Suppressor macrophage treated with lipopolysaccharide for 4 hours (primary cell): ENCODE data around the gene GALNT17.
"Not testable (repeated sequence)": the region's sequence is repeated elsewhere in the genome, so short reads cannot be mapped to it uniquely, and the experiment has no call there.

Experiments used
- DNase-seq: peaks from one replicate; pipeline ENCODE4 v3.0.0-alpha.2; 2020

GALNT17 gene

GRCh38 chr7:71580027-71580426, 448.1 kb downstream of the GALNT17 start:
- DNase-seq = no peak

- no peak for DNase-seq
Measured at GRCh38 chr7:71584256-71584655, 452.3 kb downstream of the GALNT17 start.

- no peak for DNase-seq
Measured at GRCh38 chr7:71591876-71592275, 459.9 kb downstream of the GALNT17 start.

GRCh38 chr7:71592388-71592787, 460.4 kb downstream of the GALNT17 start:
- not testable (repeated sequence) for DNase-seq

- DNase-seq = no peak
Measured at GRCh38 chr7:71594736-71595135, 462.8 kb downstream of the GALNT17 start.

GRCh38 chr7:71595176-71595575, 463.2 kb downstream of the GALNT17 start:
- DNase-seq = no peak

GRCh38 chr7:71598553-71598952, 466.6 kb downstream of the GALNT17 start:
- DNase-seq = no peak

- no peak for DNase-seq
Measured at GRCh38 chr7:71601851-71602250, 469.9 kb downstream of the GALNT17 start.

- no peak for DNase-seq
Measured at GRCh38 chr7:71604818-71605414, 473.0 kb downstream of the GALNT17 start.

- DNase-seq = no peak
Measured at GRCh38 chr7:71611986-71612385, 480.0 kb downstream of the GALNT17 start.

- DNase-seq = no peak
Measured at GRCh38 chr7:71612911-71613310, 481.0 kb downstream of the GALNT17 start.

- DNase-seq = no peak
Measured at GRCh38 chr7:71613313-71613712, 481.4 kb downstream of the GALNT17 start.

GRCh38 chr7:71615017-71615416, 483.1 kb downstream of the GALNT17 start:
- no peak for DNase-seq

GRCh38 chr7:71616217-71616616, 484.3 kb downstream of the GALNT17 start:
- DNase-seq = no peak

- no peak for DNase-seq
Measured at GRCh38 chr7:71618278-71618677, 486.3 kb downstream of the GALNT17 start.

- DNase-seq = no peak
Measured at GRCh38 chr7:71625545-71625944, 493.6 kb downstream of the GALNT17 start.

- no peak for DNase-seq
Measured at GRCh38 chr7:71626206-71626605, 494.3 kb downstream of the GALNT17 start.

- DNase-seq = no peak
Measured at GRCh38 chr7:71627651-71628050, 495.7 kb downstream of the GALNT17 start.

- DNase-seq = no peak
Measured at GRCh38 chr7:71630516-71630915, 498.6 kb downstream of the GALNT17 start.

- DNase-seq = no peak
Measured at GRCh38 chr7:71633551-71634008, 501.6 kb downstream of the GALNT17 start.

GRCh38 chr7:71635849-71636248, 503.9 kb downstream of the GALNT17 start:
- not testable (repeated sequence) for DNase-seq

GRCh38 chr7:71636329-71636728, 504.4 kb downstream of the GALNT17 start:
- no peak for DNase-seq

GRCh38 chr7:71637578-71637977, 505.6 kb downstream of the GALNT17 start:
- DNase-seq = no peak

GRCh38 chr7:71638108-71638507, 506.2 kb downstream of the GALNT17 start:
- DNase-seq = no peak

- DNase-seq = no peak
Measured at GRCh38 chr7:71639382-71640085, 507.6 kb downstream of the GALNT17 start.
